HepG2 (cell line): ENCODE results near the gene RBM23. TPM values are rescaled to one million over a fixed set of nuclear protein-coding genes. Genes with fewer than 3 reads are reported as not detected.

Source experiments
- ATAC-seq: fragments of 200-7000 bp; cut with Tn5 transposase; 3 replicates; pipeline ENCODE4 v1.9.1; 2020; ENCODE audit warnings: mild to moderate bottlenecking, moderate library complexity
- BruUV-seq: library from RNA; stranded (reverse); fragments of 400-500 nt; replicated peaks from 2 replicates; lab custom pipeline; 2021; lab: Mats Ljungman, UMichigan
- CTCF ChIA-PET: fragments of 300-600 bp; formaldehyde crosslinking; extraction: SDS; loops from one replicate; lab custom pipeline; 2021; ENCODE audit warnings: low total read pairs, inconsistent platforms, low intra/inter-chr PET ratio; lab: Yijun Ruan, JAX
- POLR2A ChIA-PET: fragments of 350-600 bp; sonication (Branson Sonifier 250); formaldehyde crosslinking; loops from one replicate; lab custom pipeline; 2020; ENCODE audit warnings: antibody characterized with exemption, inconsistent platforms; lab: Yijun Ruan, JAX
- DNase-seq: peaks from one replicate; pipeline ENCODE4 v3.0.0-alpha.2; 2015; ENCODE audit warnings: low spot score
- FAIRE-seq: peaks from 3 replicates; lab custom pipeline; 2011; peaks lifted over from hg19 to GRCh38; lab: Jason Lieb, UNC
- H2AFZ ChIP-seq: one replicate; pipeline ENCODE4 v1.6.1; 2011; ENCODE audit warnings: low read length, inconsistent platforms
- H3K27ac ChIP-seq: fragments of 300-600 bp; 3 replicates; pipeline ENCODE4 v1.8.0; 2011; ENCODE audit warnings: mixed run types, mild to moderate bottlenecking, mixed read lengths, low read length, inconsistent platforms; ENCODE audit not compliant: insufficient read depth; ENCODE audit errors: extremely low read length
- H3K27me3 ChIP-seq, 2 experiments: fragments of 200-600 bp in 1 of 2; 2 replicates in 1 of 2; 3 replicates in 1 of 2; pipeline versions ENCODE4 v1.6.0 to v1.8.0; 2011; ENCODE audit warnings: low read length in 2 of 2, mild to moderate bottlenecking in 2 of 2, moderate library complexity in 2 of 2, inconsistent platforms in 1 of 2; ENCODE audit not compliant: insufficient read depth in 2 of 2, control insufficient read depth in 1 of 2
- H3K36me3 ChIP-seq, 2 experiments: fragments of 200-600 bp in 1 of 2; replicated peaks in 1 of 2; 2 replicates in 1 of 2; 3 replicates in 1 of 2; pipeline versions ENCODE4 v1.5.1 to v1.8.0; 2011; ENCODE audit warnings: low read length in 2 of 2, inconsistent platforms in 1 of 2; ENCODE audit not compliant: insufficient read depth in 2 of 2, control insufficient read depth in 1 of 2
- H3K4me1 ChIP-seq: 2 replicates; pipeline ENCODE4 v1.5.1; 2012; ENCODE audit warnings: low read length, inconsistent platforms; ENCODE audit not compliant: insufficient read depth
- H3K4me2 ChIP-seq: 2 replicates; pipeline ENCODE4 v1.6.0; 2011; ENCODE audit warnings: low read depth, low read length, inconsistent platforms
- H3K4me3 ChIP-seq, 3 experiments: fragments of 200-600 bp in 1 of 3; sonication (generic), shearing (Covaris generic) in 1 of 3; replicated peaks in 1 of 3; 2 replicates each; pipeline ENCODE4 v1.5.1; 2011 to 2016; ENCODE audit warnings: low read length in 3 of 3, inconsistent platforms in 2 of 3, low read depth in 2 of 3, mild to moderate bottlenecking in 2 of 3, control low read depth in 1 of 3, mixed read lengths in 1 of 3; ENCODE audit not compliant: insufficient read depth in 1 of 3
- H3K79me2 ChIP-seq: one replicate; pipeline ENCODE4 v1.6.1; 2011; ENCODE audit warnings: low read length, inconsistent platforms; ENCODE audit not compliant: insufficient read depth
- H3K9ac ChIP-seq: 2 replicates; pipeline ENCODE4 v1.6.0; 2011; ENCODE audit warnings: mild to moderate bottlenecking, low read depth, low read length, inconsistent platforms; ENCODE audit not compliant: insufficient read depth
- H3K9me3 ChIP-seq: 2 replicates; pipeline ENCODE4 v1.5.1; 2012; ENCODE audit warnings: mild to moderate bottlenecking, low read length
- H4K20me1 ChIP-seq: 2 replicates; pipeline ENCODE4 v1.6.0; 2011; ENCODE audit warnings: inconsistent platforms, mild to moderate bottlenecking, low read length, moderate library complexity; ENCODE audit not compliant: insufficient read depth
- BHLHE40 ChIP-seq: IDR thresholded peaks from 2 replicates; pipeline ENCODE4 v1.6.1; 2011; ENCODE audit warnings: low read length, improper control_type of control experiment
- CREM ChIP-seq, 2 experiments: sonication (generic) in 1 of 2; formaldehyde crosslinking in 1 of 2; IDR thresholded peaks; 2 replicates each; pipeline versions ENCODE4 v1.4.0 to v1.6.1; 2016 to 2020; ENCODE audit warnings: antibody characterized with exemption in 1 of 2, mild to moderate bottlenecking in 1 of 2, missing genetic modification reagents in 1 of 2
- WGBS: methylation state at CpG from one replicate; pipeline ENCODE4 v1.1.6; 2017; ENCODE audit warnings: low lambda C conversion rate; 5-methylcytosine and 5-hydroxymethylcytosine counted together
- in situ Hi-C: cut with HindIII; loops from 2 replicates; pipeline ENCODE4 v1.10.0; 2017; ENCODE audit warnings: low pct_unique_long_range_greater_than_20kb; ENCODE audit not compliant: extremely low pct_ligation_motif_present
- intact Hi-C: fragments of 100-400 bp; cut with micrococcal nuclease; formaldehyde crosslinking; loops from one replicate; pipeline ENCODE4 v1.10.0; 2022; ENCODE audit not compliant: unreplicated experiment
- polyA plus RNA-seq, 8 experiments: library from polyadenylated mRNA; depleted of rRNA in 3 of 8; stranded (reverse) in 7 of 8; unstranded in 1 of 8; fragments of >200 nt; fragmentation: Illumina TruSeq in 4 of 8; extraction: Trizol in 4 of 8; gene quantifications; 2 replicates each; pipeline versions ENCODE4 v1.2.1 to v1.2.3, GENCODE V29; 2011 to 2016; ENCODE audit warnings: low read depth in 4 of 8, missing spikeins in 1 of 8, mixed read lengths in 1 of 8; ENCODE audit not compliant: insufficient read depth in 1 of 8
- total RNA-seq, 5 experiments: library from RNA; depleted of rRNA; stranded (reverse); fragments of >200 nt; fragmentation: Illumina TruSeq; extraction: Trizol; gene quantifications; 2 replicates each; pipeline ENCODE4 v1.2.3, GENCODE V29; 2016; ENCODE audit warnings: low read depth in 1 of 5
- TF ChIP-seq, protein P1 (sequence below): sonication (generic); formaldehyde crosslinking; IDR thresholded peaks from 2 replicates; pipeline ENCODE4 v1.4.0; 2020; ENCODE audit warnings: missing genetic modification reagents
- TF ChIP-seq, protein P2 (sequence below): sonication (generic); formaldehyde crosslinking; IDR thresholded peaks from 2 replicates; pipeline ENCODE4 v1.8.0; 2022; ENCODE audit warnings: low read depth, missing genetic modification reagents
- TF ChIP-seq, protein P3 (sequence below): sonication (generic); formaldehyde crosslinking; IDR thresholded peaks from 2 replicates; pipeline ENCODE4 v1.5.1; 2020; ENCODE audit warnings: mild to moderate bottlenecking, moderate library complexity, missing genetic modification reagents
- TF ChIP-seq, protein P4 (sequence below): sonication (generic); formaldehyde crosslinking; IDR thresholded peaks from 2 replicates; pipeline ENCODE4 v1.5.0; 2020; ENCODE audit warnings: missing genetic modification reagents, mild to moderate bottlenecking, borderline replicate concordance

RBM23 gene
- total and polyA plus RNA-seq, 2 of the 13 experiments (the other 11 are each of a cell fraction or from before 2014, with no cell fraction given), result 1.5 to 2.1 TPM

DNA sequence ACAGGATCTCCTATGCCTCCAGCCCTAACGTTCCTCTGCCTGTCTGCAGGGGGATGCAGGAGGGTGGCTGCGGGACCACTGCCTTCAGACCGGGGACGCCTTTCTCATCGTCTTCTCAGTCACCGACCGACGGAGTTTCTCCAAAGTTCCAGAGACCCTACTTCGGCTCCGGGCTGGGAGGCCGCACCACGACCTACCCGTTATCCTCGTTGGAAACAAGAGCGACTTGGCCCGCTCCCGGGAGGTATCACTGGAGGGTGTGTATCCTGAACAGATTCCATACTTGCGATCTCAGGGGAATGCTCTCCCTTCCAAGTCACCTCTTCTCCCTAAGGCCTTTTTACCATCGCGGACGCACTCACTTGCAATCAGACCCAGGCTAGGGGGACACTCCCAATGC lies 33.0 kb downstream of the RBM23 start (continued):
- TF ChIP-seq, protein P1, sequence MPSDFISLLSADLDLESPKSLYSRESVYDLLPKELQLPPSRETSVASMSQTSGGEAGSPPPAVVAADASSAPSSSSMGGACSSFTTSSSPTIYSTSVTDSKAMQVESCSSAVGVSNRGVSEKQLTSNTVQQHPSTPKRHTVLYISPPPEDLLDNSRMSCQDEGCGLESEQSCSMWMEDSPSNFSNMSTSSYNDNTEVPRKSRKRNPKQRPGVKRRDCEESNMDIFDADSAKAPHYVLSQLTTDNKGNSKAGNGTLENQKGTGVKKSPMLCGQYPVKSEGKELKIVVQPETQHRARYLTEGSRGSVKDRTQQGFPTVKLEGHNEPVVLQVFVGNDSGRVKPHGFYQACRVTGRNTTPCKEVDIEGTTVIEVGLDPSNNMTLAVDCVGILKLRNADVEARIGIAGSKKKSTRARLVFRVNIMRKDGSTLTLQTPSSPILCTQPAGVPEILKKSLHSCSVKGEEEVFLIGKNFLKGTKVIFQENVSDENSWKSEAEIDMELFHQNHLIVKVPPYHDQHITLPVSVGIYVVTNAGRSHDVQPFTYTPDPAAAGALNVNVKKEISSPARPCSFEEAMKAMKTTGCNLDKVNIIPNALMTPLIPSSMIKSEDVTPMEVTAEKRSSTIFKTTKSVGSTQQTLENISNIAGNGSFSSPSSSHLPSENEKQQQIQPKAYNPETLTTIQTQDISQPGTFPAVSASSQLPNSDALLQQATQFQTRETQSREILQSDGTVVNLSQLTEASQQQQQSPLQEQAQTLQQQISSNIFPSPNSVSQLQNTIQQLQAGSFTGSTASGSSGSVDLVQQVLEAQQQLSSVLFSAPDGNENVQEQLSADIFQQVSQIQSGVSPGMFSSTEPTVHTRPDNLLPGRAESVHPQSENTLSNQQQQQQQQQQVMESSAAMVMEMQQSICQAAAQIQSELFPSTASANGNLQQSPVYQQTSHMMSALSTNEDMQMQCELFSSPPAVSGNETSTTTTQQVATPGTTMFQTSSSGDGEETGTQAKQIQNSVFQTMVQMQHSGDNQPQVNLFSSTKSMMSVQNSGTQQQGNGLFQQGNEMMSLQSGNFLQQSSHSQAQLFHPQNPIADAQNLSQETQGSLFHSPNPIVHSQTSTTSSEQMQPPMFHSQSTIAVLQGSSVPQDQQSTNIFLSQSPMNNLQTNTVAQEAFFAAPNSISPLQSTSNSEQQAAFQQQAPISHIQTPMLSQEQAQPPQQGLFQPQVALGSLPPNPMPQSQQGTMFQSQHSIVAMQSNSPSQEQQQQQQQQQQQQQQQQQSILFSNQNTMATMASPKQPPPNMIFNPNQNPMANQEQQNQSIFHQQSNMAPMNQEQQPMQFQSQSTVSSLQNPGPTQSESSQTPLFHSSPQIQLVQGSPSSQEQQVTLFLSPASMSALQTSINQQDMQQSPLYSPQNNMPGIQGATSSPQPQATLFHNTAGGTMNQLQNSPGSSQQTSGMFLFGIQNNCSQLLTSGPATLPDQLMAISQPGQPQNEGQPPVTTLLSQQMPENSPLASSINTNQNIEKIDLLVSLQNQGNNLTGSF, result no peak

DNA sequence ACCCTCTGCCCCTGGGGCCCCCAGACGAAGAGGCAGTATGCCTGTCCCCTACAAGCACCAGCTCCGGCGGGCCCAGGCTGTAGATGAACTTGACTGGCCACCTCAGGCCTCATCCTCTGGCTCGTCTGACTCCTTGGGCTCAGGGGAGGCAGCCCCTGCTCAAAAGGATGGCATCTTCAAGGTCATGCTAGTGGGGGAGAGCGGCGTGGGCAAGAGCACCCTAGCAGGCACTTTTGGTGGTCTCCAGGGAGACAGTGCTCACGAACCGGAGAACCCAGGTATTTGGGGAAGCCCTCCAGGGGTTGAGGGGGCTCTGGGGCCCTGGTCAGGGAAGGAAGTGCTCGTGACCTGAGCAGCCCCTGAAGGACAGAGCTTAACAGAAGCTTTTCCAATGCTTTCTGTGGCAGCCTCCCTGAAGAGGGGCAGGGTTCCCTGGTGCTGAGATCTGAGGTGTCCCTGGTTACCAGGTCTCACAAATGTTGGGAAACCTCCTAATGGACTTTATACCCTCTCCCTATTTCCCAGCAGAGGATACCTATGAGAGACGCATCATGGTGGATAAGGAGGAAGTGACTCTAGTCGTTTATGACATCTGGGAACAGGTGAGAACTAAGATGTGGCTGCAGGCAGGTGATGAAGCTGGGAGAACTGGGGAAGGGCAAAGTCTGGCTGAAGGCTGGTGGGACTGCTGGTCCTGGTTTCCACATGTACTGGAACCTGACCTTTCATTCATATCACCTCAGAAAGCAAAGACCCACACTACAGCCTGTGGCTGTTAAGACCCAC lies 34.0 kb downstream of the RBM23 start:
- 26% methylated on average over 11 of the region's 11 CpGs for WGBS
- Histone ChIP-seq H3K4me2 (no peak overlapping the region), H3K79me2 (no peaks in the 10 kb centered on the region), H3K9ac (no peak overlapping the region), H2AFZ (no peak overlapping the region), H4K20me1 (no peaks in the 10 kb centered on the region), H3K4me1 (peaks cover 15% of the 10 kb centered on the region), H3K4me3 (no peak overlapping the region), H3K9me3 (no peaks in the 10 kb centered on the region), H3K27ac (no peak overlapping the region), H3K27me3 (peaks cover 12 to 62% of the 10 kb centered on the region in 2 experiments; a peak in 4 of 5 replicates), H3K36me3 (no peaks in the 10 kb centered on the region)
- FAIRE-seq (no peak), DNase-seq (no peak), ATAC-seq (peak; percentile 7)
- POLR2A ChIA-PET, result interaction anchor here (1.0 to 5.3 kb wide), 5 partner anchors 12 to 122 kb away, joined by 3 to 53 read pairs (median 4); partner anchors contain the start of genes LRP10, OXA1L and PRMT5
- in situ Hi-C loops, result no loop called here
- CTCF ChIA-PET, result no interaction called here
- intact Hi-C loops, result no loop called here
- no TSS peak for BruUV-seq
- TF ChIP-seq, protein P2, sequence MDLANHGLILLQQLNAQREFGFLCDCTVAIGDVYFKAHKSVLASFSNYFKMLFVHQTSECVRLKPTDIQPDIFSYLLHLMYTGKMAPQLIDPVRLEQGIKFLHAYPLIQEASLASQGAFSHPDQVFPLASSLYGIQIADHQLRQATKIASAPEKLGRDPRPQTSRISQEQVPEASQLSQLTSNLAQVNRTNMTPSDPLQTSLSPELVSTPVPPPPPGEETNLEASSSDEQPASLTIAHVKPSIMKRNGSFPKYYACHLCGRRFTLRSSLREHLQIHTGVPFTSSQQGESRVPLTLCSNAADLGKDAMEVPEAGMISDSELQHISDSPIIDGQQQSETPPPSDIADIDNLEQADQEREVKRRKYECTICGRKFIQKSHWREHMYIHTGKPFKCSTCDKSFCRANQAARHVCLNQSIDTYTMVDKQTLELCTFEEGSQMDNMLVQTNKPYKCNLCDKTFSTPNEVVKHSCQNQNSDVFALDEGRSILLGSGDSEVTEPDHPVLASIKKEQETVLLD (CRISPR knock-in tag), result no peak
- TF ChIP-seq, protein P3, sequence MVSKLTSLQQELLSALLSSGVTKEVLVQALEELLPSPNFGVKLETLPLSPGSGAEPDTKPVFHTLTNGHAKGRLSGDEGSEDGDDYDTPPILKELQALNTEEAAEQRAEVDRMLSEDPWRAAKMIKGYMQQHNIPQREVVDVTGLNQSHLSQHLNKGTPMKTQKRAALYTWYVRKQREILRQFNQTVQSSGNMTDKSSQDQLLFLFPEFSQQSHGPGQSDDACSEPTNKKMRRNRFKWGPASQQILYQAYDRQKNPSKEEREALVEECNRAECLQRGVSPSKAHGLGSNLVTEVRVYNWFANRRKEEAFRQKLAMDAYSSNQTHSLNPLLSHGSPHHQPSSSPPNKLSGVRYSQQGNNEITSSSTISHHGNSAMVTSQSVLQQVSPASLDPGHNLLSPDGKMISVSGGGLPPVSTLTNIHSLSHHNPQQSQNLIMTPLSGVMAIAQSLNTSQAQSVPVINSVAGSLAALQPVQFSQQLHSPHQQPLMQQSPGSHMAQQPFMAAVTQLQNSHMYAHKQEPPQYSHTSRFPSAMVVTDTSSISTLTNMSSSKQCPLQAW (CRISPR knock-in tag), result 0 out of 2 replicates have a peak, but pooled peaks have one; percentile 2
- TF ChIP-seq, protein P4, sequence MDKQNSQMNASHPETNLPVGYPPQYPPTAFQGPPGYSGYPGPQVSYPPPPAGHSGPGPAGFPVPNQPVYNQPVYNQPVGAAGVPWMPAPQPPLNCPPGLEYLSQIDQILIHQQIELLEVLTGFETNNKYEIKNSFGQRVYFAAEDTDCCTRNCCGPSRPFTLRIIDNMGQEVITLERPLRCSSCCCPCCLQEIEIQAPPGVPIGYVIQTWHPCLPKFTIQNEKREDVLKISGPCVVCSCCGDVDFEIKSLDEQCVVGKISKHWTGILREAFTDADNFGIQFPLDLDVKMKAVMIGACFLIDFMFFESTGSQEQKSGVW (CRISPR knock-in tag), result no peak
- TF ChIP-seq CREM (IDR thresholded peaks at IDR 0.05), result no peak
- 0 out of 2 replicates have a peak, but pooled peaks have one; percentile 26 for TF ChIP-seq CREM (CRISPR knock-in tag; IDR thresholded peaks at IDR 0.05)
- TF ChIP-seq BHLHE40, result no peak
